Psoas muscle (tissue), 8 donors: ENCODE measurements around the gene SPRYD3. TPM values are rescaled to one million over a fixed set of nuclear protein-coding genes. Genes with fewer than 3 reads are reported as not detected.

Experiments used
- ATAC-seq, 4 donors: fragments of 200-7000 bp; cut with Tn5 transposase; one replicate each; pipeline ENCODE4 v1.9.1; 2020; ENCODE audit warnings: moderate library complexity in 3 of 4, mild to moderate bottlenecking in 2 of 4
- DNase-seq, 2 donors: peaks; one replicate each; pipeline ENCODE4 v3.0.0-alpha.2; 2020
- H3K27ac ChIP-seq: fragments of 200-600 bp; one replicate; pipeline ENCODE4 v1.8.0; 2022
- H3K27me3 ChIP-seq, 3 donors: fragments of 200-600 bp in 1 of 3; one replicate each; pipeline versions ENCODE4 v1.6.1 to v1.8.0; 2013 to 2022; ENCODE audit warnings: low read length in 2 of 3, mild to moderate bottlenecking in 2 of 3, moderate library complexity in 1 of 3; ENCODE audit not compliant: insufficient read depth in 3 of 3
- H3K36me3 ChIP-seq, 2 donors: fragments of 200-600 bp in 1 of 2; one replicate each; pipeline versions ENCODE4 v1.6.1 to v1.8.0; 2013 to 2022; ENCODE audit warnings: low read depth in 1 of 2, mild to moderate bottlenecking in 1 of 2, moderate library complexity in 1 of 2; ENCODE audit not compliant: insufficient read depth in 1 of 2
- H3K4me1 ChIP-seq: fragments of 200-600 bp; one replicate; pipeline ENCODE4 v1.8.0; 2022
- H3K4me3 ChIP-seq: fragments of 200-600 bp; one replicate; pipeline ENCODE4 v1.8.0; 2022; ENCODE audit warnings: mild to moderate bottlenecking
- H3K9me3 ChIP-seq: fragments of 200-600 bp; one replicate; pipeline ENCODE4 v1.8.0; 2022
- WGBS, 3 donors: extraction: QIAGEN DNeasy Blood & Tissue Kit; methylation state at CpG; one replicate each; pipeline versions ENCODE4 v1.1.6 to v1.1.7; 2013; 5-methylcytosine and 5-hydroxymethylcytosine counted together
- intact Hi-C, 2 donors: fragments of 100-400 bp; cut with DNase I; formaldehyde crosslinking; loops; one replicate each; pipeline versions ENCODE4 v1.11.0 to v1.14.2; 2022
- polyA plus RNA-seq, 3 donors: library from polyadenylated mRNA; stranded (reverse); fragments of 200-250 nt; gene quantifications; one replicate each; pipeline ENCODE4 v1.2.3, GENCODE V29; 2013
- total RNA-seq, 4 donors: library from RNA; stranded (reverse); fragmentation: NEBNext Ultra II Directional in 2 of 4; extraction: Animal tissue kit (Norgen Biotek cat#: 25700) in 2 of 4; gene quantifications; one replicate each; pipeline versions ENCODE4 v1.2.1 to v1.2.4, GENCODE V29; 2021 to 2023
- TF ChIP-seq, protein P1 (sequence below): fragments of 200-600 bp; IDR thresholded peaks from one replicate; pipeline ENCODE4 v1.8.0; 2022; ENCODE audit warnings: antibody characterized with exemption
- donor health status: healthy with polysubstance abuse.
- donor health status: DM: no; HTN: no; CAD: no; lungs with moderate emphysema.
- donor health status: Bipolar disorder and iron deficiency.
- donor health status: healthy.
- donor health status: DM: yes; HTN: yes; CAD: no.
- donor health status: DM: no; HTN: no; CAD: no.
- donor health status: DM: no; HTN: no; CAD: no.
- donor health status: DM: yes; HTN: yes; CAD: no.

Gene SPRYD3
- total and polyA plus RNA-seq, 7 donors, result 16.5 to 49.1 (median 21.8) TPM

DNA sequence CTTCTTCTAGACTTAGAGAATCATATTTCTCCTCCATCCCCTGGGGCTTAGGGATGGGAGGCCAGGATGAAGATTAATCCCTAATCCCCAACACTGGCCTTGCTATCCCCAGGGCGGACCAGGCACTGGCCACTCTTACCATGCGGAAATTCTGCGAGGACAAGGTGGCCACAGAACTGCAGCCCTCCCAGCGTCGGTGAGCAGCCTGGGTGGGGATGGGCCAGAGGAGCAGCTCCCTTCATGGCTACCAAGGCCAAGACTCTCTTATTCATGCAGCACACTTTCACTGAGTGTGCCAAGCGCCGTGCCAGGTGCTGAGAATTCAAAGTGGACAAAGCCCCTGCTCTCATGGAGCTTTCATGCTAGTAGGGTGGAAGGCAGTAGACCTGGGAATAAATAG, 22.3 kb downstream of the SPRYD3 start:
- Histone ChIP-seq H3K27me3 (no peaks in the 10 kb centered on the region), H3K36me3 (peaks cover 0 to 73% of the 10 kb centered on the region in 2 donors), H3K9me3 (no peaks in the 10 kb centered on the region), H3K4me1 (peaks cover 45% of the 10 kb centered on the region), H3K4me3 (no peak overlapping the region), H3K27ac (no peak overlapping the region)
- 82 to 87% (median 86%) methylated on average over 7 of the region's 7 CpGs for WGBS, 3 donors
- TF ChIP-seq, protein P1, sequence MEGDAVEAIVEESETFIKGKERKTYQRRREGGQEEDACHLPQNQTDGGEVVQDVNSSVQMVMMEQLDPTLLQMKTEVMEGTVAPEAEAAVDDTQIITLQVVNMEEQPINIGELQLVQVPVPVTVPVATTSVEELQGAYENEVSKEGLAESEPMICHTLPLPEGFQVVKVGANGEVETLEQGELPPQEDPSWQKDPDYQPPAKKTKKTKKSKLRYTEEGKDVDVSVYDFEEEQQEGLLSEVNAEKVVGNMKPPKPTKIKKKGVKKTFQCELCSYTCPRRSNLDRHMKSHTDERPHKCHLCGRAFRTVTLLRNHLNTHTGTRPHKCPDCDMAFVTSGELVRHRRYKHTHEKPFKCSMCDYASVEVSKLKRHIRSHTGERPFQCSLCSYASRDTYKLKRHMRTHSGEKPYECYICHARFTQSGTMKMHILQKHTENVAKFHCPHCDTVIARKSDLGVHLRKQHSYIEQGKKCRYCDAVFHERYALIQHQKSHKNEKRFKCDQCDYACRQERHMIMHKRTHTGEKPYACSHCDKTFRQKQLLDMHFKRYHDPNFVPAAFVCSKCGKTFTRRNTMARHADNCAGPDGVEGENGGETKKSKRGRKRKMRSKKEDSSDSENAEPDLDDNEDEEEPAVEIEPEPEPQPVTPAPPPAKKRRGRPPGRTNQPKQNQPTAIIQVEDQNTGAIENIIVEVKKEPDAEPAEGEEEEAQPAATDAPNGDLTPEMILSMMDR, result no peak
- intact Hi-C loops, result no loop called here
- DNase-seq, result peak; percentile 12 to 41
- no peak for ATAC-seq

DNA sequence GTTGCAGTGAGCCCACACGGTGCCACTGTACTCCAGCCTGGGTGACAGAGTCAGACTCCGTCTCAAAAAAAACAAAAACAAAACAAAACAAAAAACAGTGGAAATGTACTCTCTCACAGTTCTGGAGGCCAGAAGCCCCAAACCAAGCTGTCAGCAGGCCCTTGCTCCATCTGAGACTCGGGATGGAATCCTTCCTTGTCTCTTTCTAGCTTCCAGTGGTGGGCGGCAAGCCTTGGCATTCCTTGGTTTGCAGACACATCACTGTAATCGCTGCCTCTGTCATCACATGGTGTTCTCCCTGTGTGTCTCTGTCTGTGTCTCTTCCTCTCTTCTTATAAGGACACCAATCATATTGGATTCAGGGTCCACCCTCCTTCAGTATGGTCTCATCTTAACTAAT, 22.9 kb downstream of the SPRYD3 start:
- Histone ChIP-seq H3K27ac (no peak overlapping the region), H3K27me3 (no peaks in the 10 kb centered on the region), H3K9me3 (no peaks in the 10 kb centered on the region), H3K36me3 (peaks cover 0 to 67% of the 10 kb centered on the region in 2 donors), H3K4me3 (no peak overlapping the region), H3K4me1 (peaks cover 46% of the 10 kb centered on the region)
- TF ChIP-seq, protein P1, result no peak
- WGBS, 3 donors, result 81 to 96% (median 83%) methylated on average over 5 of the region's 5 CpGs
- intact Hi-C loops, result no loop called here
- peak in 1 of 2 donors; percentile 26 for DNase-seq
- ATAC-seq, result no peak

DNA sequence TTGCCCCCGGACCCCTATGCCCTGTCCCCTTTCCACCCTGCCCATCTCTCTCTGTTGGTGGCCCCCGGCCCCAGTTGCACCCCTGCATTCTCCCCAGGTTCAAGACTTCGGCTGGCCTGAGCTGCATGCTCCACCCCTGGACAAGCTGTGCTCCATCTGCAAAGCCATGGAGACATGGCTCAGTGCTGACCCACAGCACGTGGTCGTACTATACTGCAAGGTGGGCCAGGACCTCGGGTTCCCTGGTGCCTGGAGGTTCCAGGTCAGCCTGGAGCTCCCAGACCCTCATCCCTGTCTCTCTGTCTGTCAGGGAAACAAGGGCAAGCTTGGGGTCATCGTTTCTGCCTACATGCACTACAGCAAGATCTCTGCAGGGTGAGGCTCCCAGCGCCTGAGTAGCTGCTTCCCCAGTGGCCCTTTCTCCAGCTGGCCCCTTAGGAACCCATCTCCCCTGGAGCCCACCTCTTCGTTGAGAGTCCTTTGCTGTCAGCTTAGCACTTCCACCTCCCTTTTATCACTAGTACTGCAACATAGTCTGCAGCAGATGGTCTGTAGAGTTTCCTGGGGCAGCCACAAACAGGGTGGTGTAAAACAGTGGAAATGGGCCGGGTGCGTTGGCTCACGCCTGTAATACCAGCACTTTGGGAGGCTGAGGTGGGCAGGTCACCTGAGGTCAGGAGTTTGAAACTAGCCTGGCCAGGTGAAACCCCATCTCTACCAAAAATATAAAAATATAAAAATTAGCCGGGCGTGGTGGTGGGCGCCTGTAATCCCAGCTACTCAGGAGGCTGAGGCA, 23.5 kb downstream of the SPRYD3 start:
- peaks cover 0 to 61% of the 10 kb centered on the region in 2 donors for H3K36me3 ChIP-seq
- intact Hi-C loops, result no loop called here
- no peak overlapping the region for H3K4me3 ChIP-seq
- peaks cover 43% of the 10 kb centered on the region for H3K4me1 ChIP-seq
- TF ChIP-seq, protein P1, result no peak
- ATAC-seq (no peak), DNase-seq (peak in 1 of 2 donors; percentile 53)
- no peak overlapping the region for H3K27ac ChIP-seq
- 81 to 88% (median 86%) methylated on average over 14 to 15 of the region's 15 CpGs for WGBS, 3 donors
- no peaks in the 10 kb centered on the region for H3K9me3 ChIP-seq
- no peaks in the 10 kb centered on the region for H3K27me3 ChIP-seq

DNA sequence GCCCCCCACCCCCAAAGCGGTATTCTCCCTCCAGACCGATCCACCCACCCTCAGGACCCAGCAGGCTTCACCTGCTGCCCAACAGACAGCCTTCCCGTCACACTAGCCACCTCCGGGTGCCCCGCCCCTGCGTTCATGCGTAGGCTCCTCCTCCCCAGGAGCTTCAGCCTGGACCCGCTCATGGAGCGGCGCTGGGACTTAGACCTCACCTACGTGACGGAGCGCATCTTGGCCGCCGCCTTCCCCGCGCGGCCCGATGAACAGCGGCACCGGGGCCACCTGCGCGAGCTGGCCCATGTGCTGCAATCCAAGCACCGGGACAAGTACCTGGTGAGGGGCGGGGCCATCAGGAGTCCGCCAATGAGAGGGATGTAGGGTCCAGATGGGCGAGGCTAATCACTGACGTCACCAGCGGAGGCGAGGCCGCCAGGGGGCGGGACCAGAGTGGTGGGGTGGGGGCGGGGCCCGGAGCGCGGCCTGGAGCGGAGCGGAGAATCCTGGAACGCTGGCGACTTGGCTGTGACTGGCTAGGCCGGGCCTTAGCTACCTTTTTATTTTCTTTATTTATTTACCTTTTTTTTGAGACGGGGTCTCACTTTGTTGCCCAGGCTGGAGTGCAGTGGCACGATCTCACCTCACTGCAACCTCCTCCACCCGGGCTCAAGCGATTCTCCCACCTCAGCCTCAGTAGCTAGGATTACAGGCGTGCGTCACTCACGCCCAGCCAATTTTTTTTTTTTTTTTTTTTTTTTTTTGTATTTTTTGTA, 24.9 kb downstream of the SPRYD3 start:
- TF ChIP-seq, protein P1, result peak; percentile 17
- H3K9me3 ChIP-seq, result no peaks in the 10 kb centered on the region
- DNase-seq, result peak; percentile 93 to 96
- H3K4me1 ChIP-seq, result peaks cover 44% of the 10 kb centered on the region
- peaks cover 0 to 47% of the 10 kb centered on the region in 2 donors for H3K36me3 ChIP-seq
- peak overlapping the region; percentile 97 for H3K27ac ChIP-seq
- intact Hi-C loops, result no loop called here
- WGBS, 3 donors, result 4 to 7% (median 7%) methylated on average over 47 to 48 of the region's 48 CpGs
- no peaks in the 10 kb centered on the region for H3K27me3 ChIP-seq
- H3K4me3 ChIP-seq, result peak overlapping the region; percentile 86
- ATAC-seq, result peak; percentile 66 to 76 (median 71)
